Vagina (tissue), 2 donors: ENCODE measurements around the gene NUDT3. TPM values are rescaled to one million over a fixed set of nuclear protein-coding genes. Genes with fewer than 3 reads are reported as not detected.
"Not testable (repeated sequence)": the region's sequence is repeated elsewhere in the genome, so short reads cannot be mapped to it uniquely, and the experiment has no call there.

Experiments
- DNase-seq, 2 donors: peaks; one replicate each; pipeline ENCODE4 v3.0.0-alpha.2; 2017; ENCODE audit errors: extremely low spot score in 2 of 2
- H3K27ac ChIP-seq: fragments of 200-600 bp; sonication (generic); one replicate; pipeline ENCODE4 v1.5.1; 2019
- H3K27me3 ChIP-seq: fragments of 200-600 bp; sonication (generic); one replicate; pipeline ENCODE4 v1.5.1; 2019
- H3K36me3 ChIP-seq, 2 donors: fragments of 200-600 bp; sonication (generic); one replicate each; pipeline ENCODE4 v1.5.1; 2017 to 2019
- H3K4me1 ChIP-seq: fragments of 200-600 bp; sonication (generic); one replicate; pipeline ENCODE4 v1.5.1; 2019
- H3K4me3 ChIP-seq, 2 donors: fragments of 200-600 bp; sonication (generic); 1 replicate in 1 of 2; 2 replicates in 1 of 2; pipeline ENCODE4 v1.5.1; 2016 to 2019
- H3K9me3 ChIP-seq: fragments of 200-600 bp; sonication (generic); one replicate; pipeline ENCODE4 v1.5.1; 2019
- CTCF ChIP-seq, 3 experiments: fragments of 450-650 bp in 2 of 3; fragments of 200-600 bp in 1 of 3; sonication (generic) in 1 of 3; IDR thresholded peaks; one replicate each; pipeline ENCODE4 v1.5.1; 2017 to 2019; ENCODE audit warnings: antibody characterized with exemption in 3 of 3, mild to moderate bottlenecking in 2 of 3, moderate library complexity in 2 of 3
- POLR2A ChIP-seq, 2 donors: fragments of 450-650 bp; IDR thresholded peaks; one replicate each; pipeline ENCODE4 v1.6.1; 2017; ENCODE audit warnings: antibody characterized with exemption in 2 of 2, mild to moderate bottlenecking in 2 of 2, moderate library complexity in 2 of 2
- POLR2AphosphoS5 ChIP-seq, 2 donors: sonication (generic); formaldehyde crosslinking; IDR thresholded peaks; one replicate each; pipeline ENCODE4 v1.9.0; 2017; ENCODE audit warnings: antibody characterized with exemption in 2 of 2, mild to moderate bottlenecking in 2 of 2, low read depth in 1 of 2; ENCODE audit not compliant: insufficient read depth in 1 of 2
- intact Hi-C: fragments of 100-400 bp; cut with DNase I; formaldehyde crosslinking; loops from one replicate; pipeline ENCODE4 v1.15.1; 2023
- total RNA-seq: library from RNA; depleted of rRNA; stranded (reverse); fragments of >200 nt; gene quantifications from one replicate; pipeline ENCODE4 v1.2.3, GENCODE V29; 2016

The NUDT3 gene
- total RNA-seq, 1 donor from 2014 or later, result 27.0 TPM

GRCh38 chr6:34246249-34246562 is 146.3 kb downstream of the NUDT3 start:
- Histone ChIP-seq H3K9me3 (no peaks in the 10 kb centered on the region), H3K27me3 (no peaks in the 10 kb centered on the region), H3K27ac (peak overlapping the region; percentile 33), H3K4me1 (peaks cover 45% of the 10 kb centered on the region), H3K36me3 (peaks cover 0 to 8% of the 10 kb centered on the region in 2 donors), H3K4me3 (no peak overlapping the region)
- intact Hi-C loops, result loop anchor here (5.0 kb wide), 2 partner anchors 146 to 166 kb away; partner anchors contain the start of gene NUDT3
- TF ChIP-seq POLR2A (IDR thresholded peaks at IDR 0.05) (no peak), CTCF (IDR thresholded peaks at IDR 0.05) (no peak), POLR2AphosphoS5 (IDR thresholded peaks at IDR 0.05; ENCODE audit: insufficient read depth in 1 of 2, low read depth in 1 of 2) (no peak)
- DNase-seq, result no peak

GRCh38 chr6:34245761-34246140 is 146.7 kb downstream of the NUDT3 start:
- H3K4me1 ChIP-seq, result peaks cover 45% of the 10 kb centered on the region
- not testable (repeated sequence) for H3K9me3 ChIP-seq, H3K27ac ChIP-seq, H3K36me3 ChIP-seq, DNase-seq, H3K27me3 ChIP-seq, H3K4me3 ChIP-seq
- intact Hi-C loops, result loop anchor here (5.0 kb wide), 2 partner anchors 147 to 167 kb away; partner anchors contain the start of gene NUDT3

- not testable (repeated sequence) for DNase-seq, H3K4me3 ChIP-seq, H3K36me3 ChIP-seq, H3K9me3 ChIP-seq, H3K27me3 ChIP-seq
- Histone ChIP-seq H3K4me1 (peaks cover 45% of the 10 kb centered on the region), H3K27ac (peak overlapping the region; percentile 82)
- intact Hi-C loops, result loop anchor here (5.0 kb wide), 2 partner anchors 147 to 167 kb away; partner anchors contain the start of gene NUDT3
Measured at GRCh38 chr6:34245032-34245760, 147.3 kb downstream of the NUDT3 start.

GRCh38 chr6:34243901-34244884 is 148.3 kb downstream of the NUDT3 start:
- no peak for DNase-seq
- intact Hi-C loops, result no loop called here
- H3K4me1 ChIP-seq, result peaks cover 36% of the 10 kb centered on the region
- peak; percentile 64 for TF ChIP-seq POLR2AphosphoS5 (IDR thresholded peaks at IDR 0.05; ENCODE audit: insufficient read depth in 1 of 2, low read depth in 1 of 2)
- TF ChIP-seq CTCF (IDR thresholded peaks at IDR 0.05), result peak in 1 of 3 experiments; percentile 6
- no peak for TF ChIP-seq POLR2A (IDR thresholded peaks at IDR 0.05)
- no peak overlapping the region for H3K4me3 ChIP-seq
- no peaks in the 10 kb centered on the region for H3K9me3 ChIP-seq
- peak overlapping the region; percentile 82 for H3K27ac ChIP-seq
- H3K27me3 ChIP-seq, result no peaks in the 10 kb centered on the region
- peaks cover 0 to 8% of the 10 kb centered on the region in 2 donors for H3K36me3 ChIP-seq

GRCh38 chr6:34243131-34243771 is 149.2 kb downstream of the NUDT3 start:
- TF ChIP-seq POLR2A (IDR thresholded peaks at IDR 0.05) (no peak), POLR2AphosphoS5 (IDR thresholded peaks at IDR 0.05; ENCODE audit: insufficient read depth in 1 of 2, low read depth in 1 of 2) (no peak), CTCF (IDR thresholded peaks at IDR 0.05) (no peak)
- Histone ChIP-seq H3K27me3 (no peaks in the 10 kb centered on the region), H3K4me1 (peaks cover 38% of the 10 kb centered on the region), H3K9me3 (no peaks in the 10 kb centered on the region), H3K27ac (peak overlapping the region; percentile 82), H3K36me3 (peaks cover 0 to 8% of the 10 kb centered on the region in 2 donors), H3K4me3 (no peak overlapping the region)
- DNase-seq, result no peak
- intact Hi-C loops, result no loop called here
